ENCODE measurements around the gene WDR53.
A peak's percentile ranks its signal among the peaks of the same experiment; 100 is the strongest.
"Not testable (repeated sequence)": the region's sequence is repeated elsewhere in the genome, so short reads cannot be mapped to it uniquely, and the experiment has no call there.

WDR53 gene

GRCh38 chr3:196531418-196531817, 36.9 kb downstream of the WDR53 start:
- H3K4me3 ChIP-seq (ENCODE audit: low read length) = no peak overlapping the region
- DNase-seq (ENCODE audit: low read depth) = no peak
- TF ChIP-seq, protein P1, sequence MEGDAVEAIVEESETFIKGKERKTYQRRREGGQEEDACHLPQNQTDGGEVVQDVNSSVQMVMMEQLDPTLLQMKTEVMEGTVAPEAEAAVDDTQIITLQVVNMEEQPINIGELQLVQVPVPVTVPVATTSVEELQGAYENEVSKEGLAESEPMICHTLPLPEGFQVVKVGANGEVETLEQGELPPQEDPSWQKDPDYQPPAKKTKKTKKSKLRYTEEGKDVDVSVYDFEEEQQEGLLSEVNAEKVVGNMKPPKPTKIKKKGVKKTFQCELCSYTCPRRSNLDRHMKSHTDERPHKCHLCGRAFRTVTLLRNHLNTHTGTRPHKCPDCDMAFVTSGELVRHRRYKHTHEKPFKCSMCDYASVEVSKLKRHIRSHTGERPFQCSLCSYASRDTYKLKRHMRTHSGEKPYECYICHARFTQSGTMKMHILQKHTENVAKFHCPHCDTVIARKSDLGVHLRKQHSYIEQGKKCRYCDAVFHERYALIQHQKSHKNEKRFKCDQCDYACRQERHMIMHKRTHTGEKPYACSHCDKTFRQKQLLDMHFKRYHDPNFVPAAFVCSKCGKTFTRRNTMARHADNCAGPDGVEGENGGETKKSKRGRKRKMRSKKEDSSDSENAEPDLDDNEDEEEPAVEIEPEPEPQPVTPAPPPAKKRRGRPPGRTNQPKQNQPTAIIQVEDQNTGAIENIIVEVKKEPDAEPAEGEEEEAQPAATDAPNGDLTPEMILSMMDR (conservative IDR thresholded peaks at IDR 0.05; ENCODE audit: low read depth, low read length) = no peak

- peak overlapping the region; percentile 57 for H3K4me3 ChIP-seq (ENCODE audit: low read length)
- TF ChIP-seq, protein P1 (conservative IDR thresholded peaks at IDR 0.05; ENCODE audit: low read depth, low read length) = peak; percentile 60
- no peak for DNase-seq (ENCODE audit: low read depth)
These were observed 39.6 kb downstream of the WDR53 start for GRCh38 chr3:196528639-196529233.

GRCh38 chr3:196525141-196525540, 43.2 kb downstream of the WDR53 start:
- no peak overlapping the region for H3K4me3 ChIP-seq (ENCODE audit: low read length)
- TF ChIP-seq, protein P1 (conservative IDR thresholded peaks at IDR 0.05; ENCODE audit: low read depth, low read length) = no peak
- DNase-seq (ENCODE audit: low read depth) = no peak

GRCh38 chr3:196524527-196524926, 43.8 kb downstream of the WDR53 start:
- TF ChIP-seq, protein P1 (conservative IDR thresholded peaks at IDR 0.05; ENCODE audit: low read depth, low read length) = peak; percentile 7
- H3K4me3 ChIP-seq (ENCODE audit: low read length) = no peak overlapping the region
- no peak for DNase-seq (ENCODE audit: low read depth)

GRCh38 chr3:196523841-196524240, 44.5 kb downstream of the WDR53 start:
- no peak overlapping the region for H3K4me3 ChIP-seq (ENCODE audit: low read length)
- TF ChIP-seq, protein P1 (conservative IDR thresholded peaks at IDR 0.05; ENCODE audit: low read depth, low read length) = no peak
- DNase-seq (ENCODE audit: low read depth) = no peak

GRCh38 chr3:196521291-196521690, 47.1 kb downstream of the WDR53 start:
- not testable (repeated sequence) for DNase-seq (ENCODE audit: low read depth); H3K4me3 ChIP-seq (ENCODE audit: low read length)

DNA sequence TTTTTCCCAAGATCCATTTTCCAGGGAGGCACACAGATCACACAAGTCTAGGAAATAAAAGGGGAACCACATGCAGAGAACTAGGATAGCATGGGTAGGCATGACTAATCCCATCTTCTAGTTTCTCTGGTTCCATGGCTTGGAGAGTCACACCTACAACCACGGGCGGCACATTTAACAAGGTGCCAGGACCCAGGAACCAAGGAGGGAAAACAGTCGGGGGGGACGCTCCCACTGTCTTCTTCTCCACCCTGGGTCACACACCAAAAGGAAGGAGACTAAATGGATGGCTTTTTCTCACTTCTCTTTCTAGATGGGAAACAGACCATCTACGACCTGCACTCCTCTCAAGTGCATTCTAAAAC, 48.7 kb downstream of the WDR53 start:
- H3K4me3 ChIP-seq (ENCODE audit: low read length) = no peak overlapping the region
- TF ChIP-seq, protein P1 (conservative IDR thresholded peaks at IDR 0.05; ENCODE audit: low read depth, low read length) = no peak
- no peak for DNase-seq (ENCODE audit: low read depth)

Measured in retinal pigment epithelial cell (primary cell).